K562 (cell line): ENCODE measurements around the gene SURF4. TPM values are rescaled to one million over a fixed set of nuclear protein-coding genes. Genes with fewer than 3 reads are reported as not detected.

ENCODE experiments used
- ATAC-seq: fragments of 200-7000 bp; cut with Tn5 transposase; 3 replicates; pipeline ENCODE4 v1.9.1; 2020; ENCODE audit warnings: moderate library complexity
- BruUV-seq: library from RNA; stranded (reverse); fragments of 400-500 nt; replicated peaks from 2 replicates; lab custom pipeline; 2021; lab: Mats Ljungman, UMichigan
- CTCF ChIA-PET: fragments of 300-600 bp; formaldehyde crosslinking; extraction: SDS; loops from one replicate; lab custom pipeline; 2021; ENCODE audit warnings: low intra/inter-chr PET ratio; lab: Yijun Ruan, JAX
- POLR2A ChIA-PET: fragments of 300-600, 350-650 bp; sonication (Branson Sonifier 250); formaldehyde crosslinking; extraction: SDS; loops from one replicate; lab custom pipeline; 2021; ENCODE audit warnings: antibody characterized with exemption, inconsistent platforms; lab: Yijun Ruan, JAX
- DNase-seq, 4 experiments: peaks; one replicate each; pipeline versions ENCODE4 v3.0.0 to v3.0.0-alpha.2; 2011 to 2018; ENCODE audit warnings: low spot score in 3 of 4, mixed read lengths in 3 of 4; ENCODE audit errors: extremely low read depth in 1 of 4
- FAIRE-seq: peaks from 2 replicates; lab custom pipeline; 2011; peaks lifted over from hg19 to GRCh38; lab: Jason Lieb, UNC
- H2AFZ ChIP-seq: 2 replicates; pipeline ENCODE4 v1.6.0; 2011; ENCODE audit warnings: low read depth, low read length, control low read depth, inconsistent platforms
- H3K27ac ChIP-seq: fragments of 200-600 bp; 3 replicates; pipeline ENCODE4 v1.8.0; 2011; ENCODE audit warnings: low read depth, mild to moderate bottlenecking, control low read depth, inconsistent platforms, low read length, moderate library complexity, mixed read lengths; ENCODE audit errors: extremely low read depth
- H3K27me3 ChIP-seq, 2 experiments: fragments of 300-600 bp in 1 of 2; 2 replicates in 1 of 2; 3 replicates in 1 of 2; pipeline versions ENCODE4 v1.6.0 to v1.8.0; 2011; ENCODE audit warnings: inconsistent platforms in 2 of 2, low read length in 2 of 2, mild to moderate bottlenecking in 1 of 2, mixed read lengths in 1 of 2, moderate library complexity in 1 of 2; ENCODE audit not compliant: control insufficient read depth in 2 of 2, insufficient read depth in 2 of 2
- H3K36me3 ChIP-seq: fragments of 300-600 bp; 3 replicates; pipeline ENCODE4 v1.8.0; 2011; ENCODE audit warnings: mild to moderate bottlenecking, low read length, inconsistent platforms; ENCODE audit not compliant: control insufficient read depth, insufficient read depth
- H3K4me1 ChIP-seq, 2 experiments: fragments of 200-600 bp in 1 of 2; replicated peaks in 1 of 2; 2 replicates in 1 of 2; 3 replicates in 1 of 2; pipeline versions ENCODE4 v1.5.1 to v1.8.0; 2011; ENCODE audit warnings: inconsistent platforms in 2 of 2, low read length in 2 of 2, mild to moderate bottlenecking in 1 of 2, mixed read lengths in 1 of 2, moderate library complexity in 1 of 2; ENCODE audit not compliant: control insufficient read depth in 2 of 2, insufficient read depth in 2 of 2
- H3K4me2 ChIP-seq: 2 replicates; pipeline ENCODE4 v1.6.1; 2011; ENCODE audit warnings: low read length, control low read depth, inconsistent platforms, mixed read lengths; ENCODE audit not compliant: insufficient read depth
- H3K4me3 ChIP-seq: fragments of 200-600 bp; sonication (generic), shearing (Covaris generic); 2 replicates; pipeline ENCODE4 v1.5.1; 2016; ENCODE audit warnings: control low read depth, inconsistent platforms
- H3K79me2 ChIP-seq: fragments of 200-600 bp; 3 replicates; pipeline ENCODE4 v1.8.0; 2011; ENCODE audit warnings: low read length, inconsistent platforms; ENCODE audit not compliant: control insufficient read depth, insufficient read depth
- H3K9ac ChIP-seq, 2 experiments: 2 replicates each; pipeline versions ENCODE4 v1.6.0 to v1.6.1; 2011; ENCODE audit warnings: low read depth in 2 of 2, low read length in 2 of 2, control low read depth in 1 of 2, inconsistent platforms in 1 of 2, mild to moderate bottlenecking in 1 of 2, mixed read lengths in 1 of 2; ENCODE audit not compliant: insufficient read depth in 1 of 2
- H3K9me1 ChIP-seq: one replicate; pipeline ENCODE4 v1.6.0; 2011; ENCODE audit warnings: inconsistent platforms, mild to moderate bottlenecking, low read length, moderate library complexity; ENCODE audit not compliant: control insufficient read depth, insufficient read depth
- H3K9me3 ChIP-seq: replicated peaks from 2 replicates; pipeline ENCODE4 v1.5.1; 2011; ENCODE audit warnings: low read depth, low read length, inconsistent platforms; ENCODE audit not compliant: control insufficient read depth, insufficient read depth
- H4K20me1 ChIP-seq: replicated peaks from 2 replicates; pipeline ENCODE4 v1.6.1; 2011; ENCODE audit warnings: low read length, inconsistent platforms, mixed read lengths; ENCODE audit not compliant: control insufficient read depth, insufficient read depth
- CSDE1 ChIP-seq, 2 experiments: fragments of 450-650 bp; IDR thresholded peaks; 2 replicates each; pipeline ENCODE4 v1.6.1; 2016; ENCODE audit warnings: mild to moderate bottlenecking in 1 of 2
- EHMT2 ChIP-seq: fragments of 450-650 bp; IDR thresholded peaks from 2 replicates; pipeline ENCODE4 v1.6.1; 2018; ENCODE audit warnings: antibody characterized with exemption
- KAT8 ChIP-seq: fragments of 450-650 bp; IDR thresholded peaks from 2 replicates; pipeline ENCODE4 v1.6.1; 2016; ENCODE audit warnings: low read depth, mild to moderate bottlenecking
- KDM1A ChIP-seq, 2 experiments: fragments of 450-650 bp; IDR thresholded peaks; 2 replicates each; pipeline ENCODE4 v1.6.1; 2016; ENCODE audit warnings: mild to moderate bottlenecking in 2 of 2
- PHF20 ChIP-seq: fragments of 450-650 bp; IDR thresholded peaks from 2 replicates; pipeline ENCODE4 v1.6.1; 2018; ENCODE audit not compliant: partially characterized antibody
- RBFOX2 ChIP-seq: fragments of 200-400 bp; formaldehyde crosslinking; IDR thresholded peaks from 2 replicates; pipeline ENCODE4 v1.6.1; 2017; ENCODE audit warnings: low read depth, mild to moderate bottlenecking, low read length, moderate library complexity
- TSC22D4 ChIP-seq: fragments of 450-650 bp; IDR thresholded peaks from 2 replicates; pipeline ENCODE4 v1.6.1; 2016; ENCODE audit warnings: missing genetic modification characterization, missing biosample characterization, control low read depth
- WGBS: fragments of 100-300 bp; shearing (Covaris generic); methylation state at CpG from one replicate; pipeline ENCODE4 v1.1.6; 2016; ENCODE audit warnings: low coverage, mixed read lengths; ENCODE audit not compliant: insufficient coverage; ENCODE audit errors: missing lambda C conversion rate; 5-methylcytosine and 5-hydroxymethylcytosine counted together
- in situ Hi-C: fragments of 300-500 bp; cut with MboI; formaldehyde crosslinking; loops from 4 replicates; pipeline ENCODE4 v1.15.0; 2018; ENCODE audit warnings: inconsistent platforms, mixed read lengths
- intact Hi-C: fragments of 100-400 bp; cut with micrococcal nuclease; formaldehyde crosslinking; loops from 2 replicates; pipeline ENCODE4 v1.14.2; 2022
- polyA plus RNA-seq, 8 experiments: library from polyadenylated mRNA; depleted of rRNA in 4 of 8; stranded (reverse) in 5 of 8; unstranded in 3 of 8; fragments of >200 nt; fragmentation: Nextera tagmentation in 2 of 8; fragmentation: Illumina TruSeq in 1 of 8; extraction: Ambion mirVana in 2 of 8; extraction: Trizol in 1 of 8; gene quantifications; 2 replicates each; pipeline versions ENCODE4 v1.2.1 to v1.2.3, GENCODE V29; 2011 to 2014; ENCODE audit warnings: inconsistent platforms in 1 of 8, missing spikeins in 1 of 8
- total RNA-seq, 7 experiments: library from RNA; depleted of rRNA in 6 of 7; stranded (reverse); fragments of >200 nt in 6 of 7; fragmentation: Illumina TruSeq in 2 of 7; extraction: Trizol in 2 of 7; gene quantifications; 2 replicates each; pipeline versions ENCODE4 v1.2.1 to v1.2.3, GENCODE V29; 2011 to 2021; ENCODE audit warnings: low replicate concordance in 1 of 7

Gene SURF4
- total and polyA plus RNA-seq, 9 of the 15 experiments (the other 6 are each of a cell fraction or from before 2014, with no cell fraction given): 8.4 to 176 (median 130) TPM

GRCh38 chr9:133382507-133383141 lies 6.8 kb upstream of the SURF4 start:
- POLR2A ChIA-PET: no interaction called here
- H2AFZ ChIP-seq: no peak overlapping the region
- peaks cover 3 to 23% of the 10 kb centered on the region in 2 experiments; a peak in 4 of 5 replicates for H3K27me3 ChIP-seq
- peaks cover 5% of the 10 kb centered on the region for H3K9me3 ChIP-seq
- in situ Hi-C loops: no loop called here
- peaks cover 11 to 22% of the 10 kb centered on the region in 2 experiments; a peak in 4 of 5 replicates for H3K4me1 ChIP-seq
- H3K36me3 ChIP-seq: no peaks in the 10 kb centered on the region
- DNase-seq (no peak), ATAC-seq (no peak), FAIRE-seq (no peak)
- H4K20me1 ChIP-seq: no peaks in the 10 kb centered on the region; the same call in 1 of the 2 replicates
- CTCF ChIA-PET: no interaction called here
- no peak overlapping the region for H3K4me2 ChIP-seq
- no peak overlapping the region for H3K27ac ChIP-seq
- intact Hi-C loops: no loop called here
- no peaks in the 10 kb centered on the region for H3K79me2 ChIP-seq
- no peak overlapping the region for H3K4me3 ChIP-seq
- no peak overlapping the region for H3K9ac ChIP-seq
- no peaks in the 10 kb centered on the region for H3K9me1 ChIP-seq
- WGBS: 2% methylated on average over 4 of the region's 4 CpGs
- BruUV-seq: no TSS peak
- 0 out of 4 replicates have a peak, but pooled peaks of 1 of the 2 experiments have one; percentile 12 for TF ChIP-seq CSDE1 (IDR thresholded peaks at IDR 0.05)
- peak in 1 of 2 experiments; percentile 32; a peak in 1 of 4 replicates for TF ChIP-seq KDM1A (IDR thresholded peaks at IDR 0.05)
- 0 out of 2 replicates have a peak, but pooled peaks have one; percentile 19 for TF ChIP-seq EHMT2
- TF ChIP-seq TSC22D4 (tag): 0 out of 2 replicates have a peak, but pooled peaks have one; percentile 10
- TF ChIP-seq PHF20: peak; percentile 24
- no peak for TF ChIP-seq RBFOX2
- no peak for TF ChIP-seq KAT8
